GM13977 (cell line): ENCODE data around the gene ATP1A4.

Experiments
- DNase-seq: peaks from one replicate; pipeline ENCODE4 v3.0.0; 2012; ENCODE audit warnings: low spot score
- CTCF ChIP-seq: IDR thresholded peaks from 2 replicates; pipeline ENCODE4 v1.5.1; 2012; ENCODE audit warnings: mild to moderate bottlenecking, control low read depth; ENCODE audit not compliant: insufficient read depth; ENCODE audit errors: extremely low read depth, missing control alignments
- in situ Hi-C: fragments of 300-500 bp; cut with MboI; formaldehyde crosslinking; loops from one replicate; pipeline ENCODE4 v1.12.0; 2022; ENCODE audit warnings: low sequenced_read_pairs, low pct_unique_long_range_greater_than_20kb, mixed read lengths, inconsistent platforms; ENCODE audit not compliant: unreplicated experiment

Gene ATP1A4

GRCh38 chr1:160210561-160210960, 59.2 kb downstream of the ATP1A4 start:
- no peak for DNase-seq
- in situ Hi-C loops = no loop called here
- TF ChIP-seq CTCF = no peak

- in situ Hi-C loops = no loop called here
- no peak for DNase-seq
- TF ChIP-seq CTCF = no peak
Observed at GRCh38 chr1:160211046-160211790, 59.8 kb downstream of the ATP1A4 start.

GRCh38 chr1:160214481-160215140, 63.2 kb downstream of the ATP1A4 start:
- TF ChIP-seq CTCF = no peak
- in situ Hi-C loops = no loop called here
- DNase-seq = no peak

GRCh38 chr1:160216301-160216700, 64.9 kb downstream of the ATP1A4 start:
- no peak for DNase-seq
- TF ChIP-seq CTCF = no peak
- in situ Hi-C loops = no loop called here

- TF ChIP-seq CTCF = no peak
- DNase-seq = no peak
- in situ Hi-C loops = no loop called here
Observed at GRCh38 chr1:160217481-160218051, 66.2 kb downstream of the ATP1A4 start.

- in situ Hi-C loops = no loop called here
- no peak for TF ChIP-seq CTCF
- DNase-seq = no peak
Observed at GRCh38 chr1:160219062-160219929, 67.9 kb downstream of the ATP1A4 start.
